Body of pancreas (tissue), 4 donors: ENCODE results near the gene PRM1.

ENCODE experiments used
- POLR2A ChIP-seq, 3 donors: fragments of 450-650 bp; IDR thresholded peaks; one replicate each; pipeline ENCODE4 v1.6.1; 2016; ENCODE audit warnings: antibody characterized with exemption in 3 of 3, mild to moderate bottlenecking in 2 of 3
- TF ChIP-seq, protein P1 (sequence below), 7 experiments: fragments of 450-650 bp in 4 of 7; fragments of 200-600 bp in 3 of 7; sonication (generic) in 3 of 7; IDR thresholded peaks; one replicate each; pipeline ENCODE4 v1.5.1; 2016 to 2019; ENCODE audit warnings: antibody characterized with exemption in 7 of 7

DNA sequence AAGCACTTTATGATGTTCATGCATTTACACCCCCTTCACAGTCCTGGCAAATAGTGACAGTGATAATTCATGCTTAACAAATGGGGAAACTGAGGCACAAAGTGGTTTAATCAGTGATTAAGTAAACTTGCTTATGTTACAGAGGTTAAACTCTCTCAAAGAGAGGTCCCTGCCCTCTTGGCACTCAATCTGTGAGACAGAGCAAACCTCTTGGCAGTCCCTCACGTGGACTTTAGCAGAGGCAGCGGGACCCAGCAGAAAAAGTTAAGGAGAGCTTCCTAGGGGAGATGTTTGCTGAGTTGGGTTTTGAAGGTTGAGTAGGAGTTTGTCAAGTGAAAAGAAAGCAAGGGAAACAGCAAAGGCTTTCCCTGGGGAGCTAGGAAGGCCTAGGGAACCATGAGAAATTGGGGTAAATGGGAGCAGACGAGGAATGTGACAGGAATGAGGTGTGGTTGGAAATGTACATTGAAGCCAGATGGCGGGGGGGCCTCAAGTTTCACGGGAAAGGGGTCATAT, 35.9 kb downstream of the PRM1 start:
- TF ChIP-seq, protein P1, sequence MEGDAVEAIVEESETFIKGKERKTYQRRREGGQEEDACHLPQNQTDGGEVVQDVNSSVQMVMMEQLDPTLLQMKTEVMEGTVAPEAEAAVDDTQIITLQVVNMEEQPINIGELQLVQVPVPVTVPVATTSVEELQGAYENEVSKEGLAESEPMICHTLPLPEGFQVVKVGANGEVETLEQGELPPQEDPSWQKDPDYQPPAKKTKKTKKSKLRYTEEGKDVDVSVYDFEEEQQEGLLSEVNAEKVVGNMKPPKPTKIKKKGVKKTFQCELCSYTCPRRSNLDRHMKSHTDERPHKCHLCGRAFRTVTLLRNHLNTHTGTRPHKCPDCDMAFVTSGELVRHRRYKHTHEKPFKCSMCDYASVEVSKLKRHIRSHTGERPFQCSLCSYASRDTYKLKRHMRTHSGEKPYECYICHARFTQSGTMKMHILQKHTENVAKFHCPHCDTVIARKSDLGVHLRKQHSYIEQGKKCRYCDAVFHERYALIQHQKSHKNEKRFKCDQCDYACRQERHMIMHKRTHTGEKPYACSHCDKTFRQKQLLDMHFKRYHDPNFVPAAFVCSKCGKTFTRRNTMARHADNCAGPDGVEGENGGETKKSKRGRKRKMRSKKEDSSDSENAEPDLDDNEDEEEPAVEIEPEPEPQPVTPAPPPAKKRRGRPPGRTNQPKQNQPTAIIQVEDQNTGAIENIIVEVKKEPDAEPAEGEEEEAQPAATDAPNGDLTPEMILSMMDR (IDR thresholded peaks at IDR 0.05) = no peak
- no peak for TF ChIP-seq POLR2A (IDR thresholded peaks at IDR 0.05)
